Loucy (cell line): ENCODE data around the gene MARCHF6.

Source experiments
- EZH2phosphoT487 ChIP-seq: fragments of 200-600 bp; IDR thresholded peaks from 2 replicates; pipeline ENCODE4 v1.6.1; 2018; ENCODE audit warnings: antibody characterized with exemption, mild to moderate bottlenecking, moderate library complexity, borderline replicate concordance
- TF ChIP-seq, protein P1 (sequence below): fragments of 200-600 bp; sonication (generic); conservative IDR thresholded peaks from 2 replicates; pipeline ENCODE4 v1.5.1; 2014; ENCODE audit warnings: mild to moderate bottlenecking, antibody characterized with exemption, low read length

DNA sequence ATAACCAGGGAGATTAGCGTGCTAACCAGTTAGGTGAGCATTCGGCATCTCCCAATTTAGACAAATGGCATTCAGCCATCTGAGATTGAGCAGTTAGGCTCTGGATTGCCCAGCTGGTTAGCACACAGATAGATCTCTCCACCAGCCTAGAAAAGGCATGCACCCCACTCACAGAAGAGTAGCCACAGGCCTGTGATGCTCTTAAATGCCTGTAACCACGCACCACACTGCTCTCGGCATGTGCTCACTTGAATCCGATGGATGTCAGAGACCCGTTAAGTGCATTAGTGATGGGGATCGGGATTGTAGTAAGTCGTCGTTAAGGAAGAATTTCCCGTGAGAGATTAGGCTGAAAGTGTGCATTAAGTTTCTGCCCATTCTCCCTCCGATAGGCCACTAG, 23.0 kb downstream of the MARCHF6 start:
- TF ChIP-seq, protein P1, sequence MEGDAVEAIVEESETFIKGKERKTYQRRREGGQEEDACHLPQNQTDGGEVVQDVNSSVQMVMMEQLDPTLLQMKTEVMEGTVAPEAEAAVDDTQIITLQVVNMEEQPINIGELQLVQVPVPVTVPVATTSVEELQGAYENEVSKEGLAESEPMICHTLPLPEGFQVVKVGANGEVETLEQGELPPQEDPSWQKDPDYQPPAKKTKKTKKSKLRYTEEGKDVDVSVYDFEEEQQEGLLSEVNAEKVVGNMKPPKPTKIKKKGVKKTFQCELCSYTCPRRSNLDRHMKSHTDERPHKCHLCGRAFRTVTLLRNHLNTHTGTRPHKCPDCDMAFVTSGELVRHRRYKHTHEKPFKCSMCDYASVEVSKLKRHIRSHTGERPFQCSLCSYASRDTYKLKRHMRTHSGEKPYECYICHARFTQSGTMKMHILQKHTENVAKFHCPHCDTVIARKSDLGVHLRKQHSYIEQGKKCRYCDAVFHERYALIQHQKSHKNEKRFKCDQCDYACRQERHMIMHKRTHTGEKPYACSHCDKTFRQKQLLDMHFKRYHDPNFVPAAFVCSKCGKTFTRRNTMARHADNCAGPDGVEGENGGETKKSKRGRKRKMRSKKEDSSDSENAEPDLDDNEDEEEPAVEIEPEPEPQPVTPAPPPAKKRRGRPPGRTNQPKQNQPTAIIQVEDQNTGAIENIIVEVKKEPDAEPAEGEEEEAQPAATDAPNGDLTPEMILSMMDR: no peak
- TF ChIP-seq EZH2phosphoT487: no peak
